C4-2B (cell line): ENCODE measurements around the gene GPR42.
"Not testable (repeated sequence)": the region's sequence is repeated elsewhere in the genome, so short reads cannot be mapped to it uniquely, and the experiment has no call there.

Source experiments
- ZFX ChIP-seq: fragments of 450-650 bp; IDR thresholded peaks from 2 replicates; pipeline ENCODE4 v1.6.1; 2017
- TF ChIP-seq, protein P1 (sequence below): fragments of 450-650 bp; conservative IDR thresholded peaks from 2 replicates; pipeline ENCODE4 v1.5.1; 2017; ENCODE audit warnings: mild to moderate bottlenecking

DNA sequence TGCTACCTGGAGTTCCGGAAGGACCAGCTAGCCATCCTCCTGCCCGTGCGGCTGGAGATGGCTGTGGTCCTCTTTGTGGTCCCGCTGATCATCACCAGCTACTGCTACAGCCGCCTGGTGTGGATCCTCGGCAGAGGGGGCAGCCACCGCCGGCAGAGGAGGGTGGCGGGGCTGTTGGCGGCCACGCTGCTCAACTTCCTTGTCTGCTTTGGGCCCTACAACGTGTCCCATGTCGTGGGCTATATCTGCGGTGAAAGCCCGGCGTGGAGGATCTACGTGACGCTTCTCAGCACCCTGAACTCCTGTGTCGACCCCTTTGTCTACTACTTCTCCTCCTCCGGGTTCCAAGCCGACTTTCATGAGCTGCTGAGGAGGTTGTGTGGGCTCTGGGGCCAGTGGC lies 11.5 kb upstream of the GPR42 start:
- TF ChIP-seq, protein P1, sequence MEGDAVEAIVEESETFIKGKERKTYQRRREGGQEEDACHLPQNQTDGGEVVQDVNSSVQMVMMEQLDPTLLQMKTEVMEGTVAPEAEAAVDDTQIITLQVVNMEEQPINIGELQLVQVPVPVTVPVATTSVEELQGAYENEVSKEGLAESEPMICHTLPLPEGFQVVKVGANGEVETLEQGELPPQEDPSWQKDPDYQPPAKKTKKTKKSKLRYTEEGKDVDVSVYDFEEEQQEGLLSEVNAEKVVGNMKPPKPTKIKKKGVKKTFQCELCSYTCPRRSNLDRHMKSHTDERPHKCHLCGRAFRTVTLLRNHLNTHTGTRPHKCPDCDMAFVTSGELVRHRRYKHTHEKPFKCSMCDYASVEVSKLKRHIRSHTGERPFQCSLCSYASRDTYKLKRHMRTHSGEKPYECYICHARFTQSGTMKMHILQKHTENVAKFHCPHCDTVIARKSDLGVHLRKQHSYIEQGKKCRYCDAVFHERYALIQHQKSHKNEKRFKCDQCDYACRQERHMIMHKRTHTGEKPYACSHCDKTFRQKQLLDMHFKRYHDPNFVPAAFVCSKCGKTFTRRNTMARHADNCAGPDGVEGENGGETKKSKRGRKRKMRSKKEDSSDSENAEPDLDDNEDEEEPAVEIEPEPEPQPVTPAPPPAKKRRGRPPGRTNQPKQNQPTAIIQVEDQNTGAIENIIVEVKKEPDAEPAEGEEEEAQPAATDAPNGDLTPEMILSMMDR = not testable (repeated sequence)
- TF ChIP-seq ZFX = not testable (repeated sequence)
